Pancreas (tissue), 10 donors: Measurements from ENCODE around the gene MC1R. TPM values are rescaled to one million over a fixed set of nuclear protein-coding genes. Genes with fewer than 3 reads are reported as not detected.

Experiments used
- ATAC-seq, 4 donors: fragments of 200-7000 bp; cut with Tn5 transposase; one replicate each; pipeline versions ENCODE4 v1.8.0 to v1.9.1; 2020; ENCODE audit warnings: mild to moderate bottlenecking in 4 of 4, moderate library complexity in 4 of 4
- DNase-seq, 6 donors: peaks; one replicate each; pipeline ENCODE4 v3.0.0-alpha.2; 2020
- FAIRE-seq: peaks from 2 replicates; lab custom pipeline; 2012; peaks lifted over from hg19 to GRCh38; lab: Jason Lieb, UNC
- H3K27ac ChIP-seq, 4 donors: fragments of 200-600 bp; sonication (generic); 1 replicate in 3 of 4; 2 replicates in 1 of 4; pipeline versions ENCODE4 v1.5.0 to v1.8.0; 2020
- H3K27me3 ChIP-seq, 4 donors: fragments of 200-600 bp; one replicate each; pipeline ENCODE4 v1.8.0; 2021
- H3K36me3 ChIP-seq, 3 donors: fragments of 200-600 bp; sonication (generic) in 1 of 3; one replicate each; pipeline versions ENCODE4 v1.5.0 to v1.8.0; 2020 to 2021
- H3K4me1 ChIP-seq, 3 donors: fragments of 200-600 bp; one replicate each; pipeline ENCODE4 v1.8.0; 2021
- H3K4me3 ChIP-seq, 4 donors: fragments of 200-600 bp; sonication (generic) in 2 of 4; one replicate each; pipeline versions ENCODE4 v1.5.0 to v1.8.0; 2020 to 2021
- H3K9me3 ChIP-seq, 4 donors: fragments of 200-600 bp; one replicate each; pipeline ENCODE4 v1.8.0; 2021
- WGBS, 2 donors: extraction: QIAGEN DNeasy Blood & Tissue Kit; methylation state at CpG; one replicate each; pipeline ENCODE4 v1.1.7; 2013; 5-methylcytosine and 5-hydroxymethylcytosine counted together
- intact Hi-C, 3 donors: fragments of 100-400 bp; cut with DNase I; formaldehyde crosslinking; loops; one replicate each; pipeline versions ENCODE4 v1.11.1 to v1.14.2; 2022
- polyA plus RNA-seq, 2 donors: library from polyadenylated mRNA; stranded (reverse); fragments of 200-250 nt; gene quantifications; one replicate each; pipeline ENCODE4 v1.2.3, GENCODE V29; 2013
- total RNA-seq, 6 donors: library from RNA; stranded (reverse); fragmentation: NEBNext Ultra II Directional in 4 of 6; extraction: Animal tissue kit (Norgen Biotek cat#: 25700) in 4 of 6; gene quantifications; one replicate each; pipeline versions ENCODE4 v1.2.1 to v1.2.4, GENCODE V29; 2021 to 2023
- TF ChIP-seq, protein P1 (sequence below), 4 donors: fragments of 200-600 bp; sonication (generic) in 3 of 4; IDR thresholded peaks; one replicate each; pipeline versions ENCODE4 v1.5.0 to v1.8.0; 2021; ENCODE audit warnings: antibody characterized with exemption in 4 of 4
- donor health status: healthy with polysubstance abuse.
- donor health status: DM: no; HTN: no; CAD: no; lungs with moderate emphysema.
- donor health status: DM: no; HTN: no; CAD: no.
- donor health status: control.
- donor health status: control.
- donor health status: Bipolar disorder and iron deficiency.
- donor health status: DM: yes; HTN: yes; CAD: no.
- donor health status: DM: no; HTN: no; CAD: no.
- donor health status: DM: no; HTN: no; CAD: no.
- donor health status: DM: yes; HTN: yes; CAD: no.

The MC1R gene
- total and polyA plus RNA-seq, 8 donors, result 1.1 to 14.3 (median 2.0) TPM

DNA sequence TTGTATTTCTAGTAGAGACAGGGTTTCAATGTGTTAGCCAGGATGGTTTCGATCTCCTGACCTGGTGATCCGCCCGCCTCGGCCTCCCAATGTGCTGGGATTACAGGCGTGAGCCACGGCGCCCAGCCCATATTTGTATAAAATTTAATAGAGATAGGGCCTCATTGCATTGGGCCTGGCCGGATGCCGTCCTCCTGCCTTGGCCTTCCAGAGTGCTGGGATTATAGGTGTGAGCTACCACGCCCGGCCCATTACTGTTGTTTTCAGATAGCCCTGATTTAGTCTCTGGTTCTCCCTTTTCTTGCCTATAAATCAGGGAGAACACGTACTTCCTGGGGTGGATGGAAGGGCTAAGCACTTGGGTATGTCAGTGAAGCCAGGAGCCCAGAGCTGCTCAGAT, 33.4 kb downstream of the MC1R start:
- TF ChIP-seq, protein P1, sequence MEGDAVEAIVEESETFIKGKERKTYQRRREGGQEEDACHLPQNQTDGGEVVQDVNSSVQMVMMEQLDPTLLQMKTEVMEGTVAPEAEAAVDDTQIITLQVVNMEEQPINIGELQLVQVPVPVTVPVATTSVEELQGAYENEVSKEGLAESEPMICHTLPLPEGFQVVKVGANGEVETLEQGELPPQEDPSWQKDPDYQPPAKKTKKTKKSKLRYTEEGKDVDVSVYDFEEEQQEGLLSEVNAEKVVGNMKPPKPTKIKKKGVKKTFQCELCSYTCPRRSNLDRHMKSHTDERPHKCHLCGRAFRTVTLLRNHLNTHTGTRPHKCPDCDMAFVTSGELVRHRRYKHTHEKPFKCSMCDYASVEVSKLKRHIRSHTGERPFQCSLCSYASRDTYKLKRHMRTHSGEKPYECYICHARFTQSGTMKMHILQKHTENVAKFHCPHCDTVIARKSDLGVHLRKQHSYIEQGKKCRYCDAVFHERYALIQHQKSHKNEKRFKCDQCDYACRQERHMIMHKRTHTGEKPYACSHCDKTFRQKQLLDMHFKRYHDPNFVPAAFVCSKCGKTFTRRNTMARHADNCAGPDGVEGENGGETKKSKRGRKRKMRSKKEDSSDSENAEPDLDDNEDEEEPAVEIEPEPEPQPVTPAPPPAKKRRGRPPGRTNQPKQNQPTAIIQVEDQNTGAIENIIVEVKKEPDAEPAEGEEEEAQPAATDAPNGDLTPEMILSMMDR (IDR thresholded peaks at IDR 0.05), result no peak
- FAIRE-seq, result no peak
- Histone ChIP-seq H3K9me3 (no peaks in the 10 kb centered on the region), H3K27ac (no peak overlapping the region), H3K27me3 (no peaks in the 10 kb centered on the region), H3K4me3 (no peak overlapping the region), H3K4me1 (peaks cover 0 to 9% (median 0%) of the 10 kb centered on the region in 3 donors), H3K36me3 (no peaks in the 10 kb centered on the region)
- WGBS, 2 donors, result 90 to 96% methylated on average over 11 to 12 of the region's 12 CpGs
- intact Hi-C loops, result no loop called here
- DNase-seq, result no peak
- no peak for ATAC-seq

DNA sequence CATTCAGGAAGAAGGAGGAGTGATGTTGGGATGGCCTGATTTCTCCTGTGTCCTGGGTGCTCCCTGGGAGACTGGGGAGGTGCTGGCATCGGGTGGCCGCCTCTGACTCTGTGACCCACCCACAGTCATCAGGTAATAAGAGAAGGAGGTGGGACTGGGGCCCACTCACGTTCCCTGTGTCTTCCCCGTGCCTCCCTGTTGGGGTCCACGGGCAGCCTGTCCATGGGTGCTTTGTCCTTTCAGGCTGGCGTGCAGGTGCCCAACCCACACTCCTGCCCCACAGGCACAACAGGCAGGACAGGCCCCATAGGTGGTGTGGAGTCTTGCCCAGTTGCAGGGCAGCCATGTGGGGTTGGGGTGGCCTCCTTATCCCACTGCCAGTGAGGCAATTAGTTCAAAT, 33.9 kb downstream of the MC1R start:
- Histone ChIP-seq H3K27ac (no peak overlapping the region), H3K9me3 (no peaks in the 10 kb centered on the region), H3K36me3 (peaks cover 0 to 3% (median 0%) of the 10 kb centered on the region in 3 donors), H3K4me3 (no peak overlapping the region), H3K27me3 (no peaks in the 10 kb centered on the region), H3K4me1 (peaks cover 0 to 8% (median 0%) of the 10 kb centered on the region in 3 donors)
- TF ChIP-seq, protein P1 (IDR thresholded peaks at IDR 0.05), result no peak
- WGBS, 2 donors, result 94 to 96% methylated on average over 6 of the region's 6 CpGs
- DNase-seq, result no peak
- ATAC-seq, result no peak
- no peak for FAIRE-seq
- intact Hi-C loops, result no loop called here

DNA sequence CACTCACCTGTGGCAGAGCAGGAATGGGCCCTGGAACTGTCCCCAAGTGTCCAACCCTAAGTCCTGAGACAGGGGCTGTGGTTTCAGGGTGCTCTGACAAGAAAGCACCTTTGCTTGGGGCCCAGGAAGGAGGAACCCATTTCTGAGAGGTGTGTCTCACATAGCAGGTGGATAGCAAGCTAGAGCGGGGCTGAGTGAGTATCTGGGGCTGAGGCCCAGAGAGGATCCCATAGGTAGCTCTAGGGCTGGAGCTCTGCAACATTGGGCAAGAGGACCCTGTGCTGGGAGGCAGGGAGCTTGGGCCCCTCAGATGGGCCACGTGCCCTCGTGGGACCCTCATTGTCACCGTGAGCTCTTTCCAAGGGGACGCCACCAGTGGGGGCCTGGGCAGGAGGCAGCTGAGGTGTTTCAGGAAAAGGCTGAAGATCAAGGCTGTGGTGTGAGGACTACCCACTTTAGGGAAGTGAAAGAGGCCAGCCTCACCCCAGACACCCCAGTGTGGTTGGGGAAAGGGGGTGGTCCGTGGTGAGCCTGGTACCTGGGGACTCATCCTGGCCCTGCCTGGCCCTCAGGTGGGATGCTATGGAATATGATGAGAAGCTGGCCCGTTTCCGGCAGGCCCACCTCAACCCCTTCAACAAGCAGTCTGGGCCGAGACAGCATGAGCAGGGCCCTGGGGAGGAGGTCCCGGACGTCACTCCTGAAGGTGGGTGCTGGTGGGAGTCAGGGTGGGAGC, 35.2 kb downstream of the MC1R start:
- FAIRE-seq (no peak), DNase-seq (peak in 1 of 6 donors; percentile 48), ATAC-seq (no peak)
- TF ChIP-seq, protein P1 (IDR thresholded peaks at IDR 0.05), result no peak
- no peaks in the 10 kb centered on the region for H3K9me3 ChIP-seq
- WGBS, 2 donors, result 89% methylated on average over 11 of the region's 11 CpGs
- peaks cover 0 to 9% (median 0%) of the 10 kb centered on the region in 3 donors for H3K36me3 ChIP-seq
- H3K4me3 ChIP-seq, result no peak overlapping the region
- H3K27ac ChIP-seq, result no peak overlapping the region
- intact Hi-C loops, result no loop called here
- H3K27me3 ChIP-seq, result no peaks in the 10 kb centered on the region
- peaks cover 0 to 5% (median 0%) of the 10 kb centered on the region in 3 donors for H3K4me1 ChIP-seq

DNA sequence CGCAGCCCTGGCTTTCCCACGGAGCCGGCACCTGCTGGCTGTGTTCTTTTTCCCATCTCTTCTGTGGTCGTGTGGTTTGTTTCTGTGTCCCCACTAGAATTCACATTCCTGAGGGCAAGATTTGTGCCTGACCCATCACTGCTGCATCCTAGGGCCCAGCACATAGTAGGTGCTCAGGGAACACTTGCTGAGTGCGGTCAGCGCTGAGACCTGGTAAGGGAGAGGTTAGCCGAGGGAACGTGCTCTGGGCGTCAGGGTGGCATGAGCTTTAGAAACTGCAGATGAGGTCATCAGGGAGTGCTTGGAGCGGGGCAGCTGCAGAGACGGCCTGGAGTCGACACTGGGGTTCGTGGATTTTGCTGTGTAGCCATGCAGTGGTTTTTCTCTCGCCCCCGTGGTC, 35.8 kb downstream of the MC1R start:
- Histone ChIP-seq H3K9me3 (no peaks in the 10 kb centered on the region), H3K4me3 (no peak overlapping the region), H3K27ac (no peak overlapping the region), H3K4me1 (peaks cover 0 to 4% (median 0%) of the 10 kb centered on the region in 3 donors), H3K36me3 (peaks cover 0 to 9% (median 0%) of the 10 kb centered on the region in 3 donors), H3K27me3 (no peaks in the 10 kb centered on the region)
- WGBS, 2 donors, result 89 to 93% methylated on average over 15 of the region's 15 CpGs
- FAIRE-seq (no peak), ATAC-seq (no peak), DNase-seq (peak in 1 of 6 donors; percentile 31)
- TF ChIP-seq, protein P1 (IDR thresholded peaks at IDR 0.05), result no peak
- intact Hi-C loops, result no loop called here
